NCI-H2171 (cell line): ENCODE data around the gene CNTNAP5.

Experiments
- DNase-seq: peaks from one replicate; lab custom pipeline; 2025; lab: John Stamatoyannopoulos, UW

The CNTNAP5 gene

DNA sequence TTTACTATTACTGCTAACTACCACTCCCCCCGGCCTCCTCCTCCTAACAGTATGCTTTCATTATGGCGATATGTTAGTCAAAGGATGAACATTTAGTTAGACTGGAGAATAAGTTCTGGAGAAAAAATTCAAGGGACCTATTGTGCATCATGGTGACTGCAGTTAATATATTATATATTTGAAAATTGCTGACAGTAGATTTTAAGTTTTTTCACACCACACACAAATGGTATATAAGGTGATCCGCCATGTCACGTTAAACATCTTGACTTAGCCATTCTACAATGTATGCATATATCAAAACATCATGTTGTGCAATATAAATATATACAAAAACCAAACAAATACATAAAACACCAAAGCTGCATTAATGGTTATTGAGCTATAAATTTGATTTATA lies 873.7 kb downstream of the CNTNAP5 start:
- no peak for DNase-seq

DNA sequence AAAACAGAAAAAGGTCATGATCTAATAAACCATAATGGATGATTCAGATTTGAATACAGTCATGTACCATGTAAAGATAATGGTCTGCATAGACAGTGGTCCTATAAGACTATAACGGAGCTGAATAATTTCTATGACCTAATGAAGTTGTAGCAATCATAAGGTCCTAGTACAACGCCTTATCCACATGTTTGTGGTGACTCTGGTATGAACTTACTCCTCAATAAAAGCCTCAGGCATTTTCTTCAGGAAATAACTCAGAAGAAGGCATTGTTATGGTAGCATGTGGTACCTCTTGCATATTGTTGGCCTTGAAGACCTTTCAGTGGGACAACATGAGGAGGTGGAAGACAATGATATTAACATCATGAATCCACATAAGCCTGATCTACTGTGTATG lies 883.3 kb downstream of the CNTNAP5 start:
- no peak for DNase-seq

DNA sequence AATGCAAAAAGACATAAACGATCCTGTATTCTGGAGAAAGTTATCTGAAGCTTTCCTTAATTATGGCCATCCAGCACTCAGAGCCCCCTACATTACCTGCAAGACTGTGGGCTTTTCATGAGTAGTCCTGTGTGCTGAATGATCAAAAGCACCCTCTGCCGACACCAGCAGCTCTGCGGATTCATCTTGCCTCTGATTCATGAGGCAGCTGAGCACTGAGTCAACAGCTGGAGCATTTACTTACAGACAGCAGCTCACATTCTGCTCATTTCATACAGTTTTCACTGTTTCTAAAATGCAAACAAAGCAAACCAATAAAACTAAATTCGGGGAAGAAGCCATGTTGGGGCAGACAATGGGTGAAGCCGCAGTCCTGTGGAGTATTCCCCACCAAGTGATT lies 886.5 kb downstream of the CNTNAP5 start:
- DNase-seq = peak; percentile 4

DNA sequence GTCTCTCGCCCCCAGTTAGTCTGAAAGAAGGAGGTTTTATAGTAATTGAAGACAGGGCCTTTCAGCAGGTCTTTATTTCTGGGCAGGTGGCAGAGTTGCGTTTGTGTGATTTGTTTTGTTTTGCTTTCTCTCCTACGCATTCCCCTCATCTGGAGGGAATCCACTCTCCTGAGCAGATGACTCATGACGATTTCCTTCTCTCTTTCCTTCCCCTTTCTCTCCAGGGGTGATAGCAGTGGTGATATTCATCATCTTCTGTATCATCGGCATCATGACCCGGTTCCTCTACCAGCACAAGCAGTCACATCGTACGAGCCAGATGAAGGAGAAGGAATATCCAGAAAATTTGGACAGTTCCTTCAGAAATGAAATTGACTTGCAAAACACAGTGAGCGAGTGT lies 888.8 kb downstream of the CNTNAP5 start:
- no peak for DNase-seq

DNA sequence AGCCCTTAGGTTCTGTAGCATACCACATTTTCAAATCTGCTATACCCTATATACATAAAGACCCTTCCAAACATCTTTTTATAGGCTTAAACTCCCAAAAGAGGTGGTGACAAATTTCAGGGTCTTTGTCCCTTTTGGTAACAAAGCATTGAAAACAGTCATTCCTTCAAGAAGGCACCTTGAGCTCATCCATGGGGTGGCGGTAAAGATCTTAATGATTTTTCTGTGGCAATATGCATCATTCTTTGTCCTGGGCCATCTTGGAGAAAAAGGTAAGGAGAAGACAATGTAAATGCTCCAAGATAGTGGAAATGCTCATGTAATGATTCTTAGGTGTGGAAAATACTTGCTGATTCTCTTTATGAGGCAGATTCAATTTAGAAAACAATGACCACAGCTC lies 890.5 kb downstream of the CNTNAP5 start:
- DNase-seq = no peak

DNA sequence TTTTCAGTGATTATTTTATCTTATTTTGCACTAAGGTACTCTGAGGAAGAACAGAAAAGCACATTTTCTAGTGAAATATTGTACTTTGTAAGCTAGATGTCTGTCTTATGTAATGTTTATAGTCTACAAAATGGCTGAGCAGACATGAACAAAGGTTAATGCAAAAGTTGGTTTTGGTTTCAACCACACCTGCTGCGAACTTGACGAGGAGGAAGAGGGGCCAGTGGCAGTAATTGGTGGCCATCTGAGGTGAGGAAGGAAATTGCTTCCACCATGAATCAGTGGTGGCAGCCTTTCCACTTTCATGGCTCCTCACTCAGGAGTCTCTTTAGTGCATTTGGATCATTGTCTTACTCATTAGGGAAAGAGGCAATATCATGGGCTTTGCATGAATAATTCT lies 894.2 kb downstream of the CNTNAP5 start:
- no peak for DNase-seq

DNA sequence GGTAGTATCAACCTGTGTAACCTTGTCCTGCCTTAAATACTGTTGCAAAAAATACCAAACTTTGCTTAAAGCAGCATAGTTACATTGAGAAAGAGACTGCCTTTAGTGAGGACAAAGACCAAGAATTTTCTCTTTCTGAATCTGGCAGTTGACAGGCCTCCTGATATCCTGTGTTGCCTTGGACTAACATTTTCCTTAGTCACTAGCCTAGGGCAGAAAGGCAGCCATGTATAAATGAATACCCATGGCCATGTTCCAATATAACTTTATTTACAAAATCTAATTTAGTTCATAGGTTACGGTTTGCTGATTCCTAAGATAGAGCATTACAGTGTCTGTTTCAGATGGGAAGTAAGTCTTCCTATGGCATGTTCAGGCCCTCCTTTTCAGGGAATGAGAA lies 895.4 kb downstream of the CNTNAP5 start:
- DNase-seq = no peak

DNA sequence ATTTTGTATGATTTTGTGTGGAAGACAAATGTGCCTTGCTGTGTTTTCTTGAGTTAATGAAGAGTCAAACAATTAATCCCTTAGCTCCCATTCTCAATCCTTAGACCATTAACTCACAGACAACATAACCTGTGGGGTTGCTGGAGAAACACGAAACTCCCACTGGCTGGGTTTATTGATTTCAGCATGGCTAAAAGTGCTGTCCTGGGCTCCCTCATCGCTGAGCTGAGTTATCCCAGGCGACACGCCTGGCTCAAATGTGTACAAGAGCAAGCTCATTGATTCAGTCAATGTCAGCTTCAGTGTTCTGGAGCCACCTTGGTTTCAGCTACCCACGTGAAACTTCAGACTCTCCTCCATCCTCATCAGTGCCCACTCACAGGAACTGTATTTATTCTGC lies 896.1 kb downstream of the CNTNAP5 start:
- DNase-seq = no peak

DNA sequence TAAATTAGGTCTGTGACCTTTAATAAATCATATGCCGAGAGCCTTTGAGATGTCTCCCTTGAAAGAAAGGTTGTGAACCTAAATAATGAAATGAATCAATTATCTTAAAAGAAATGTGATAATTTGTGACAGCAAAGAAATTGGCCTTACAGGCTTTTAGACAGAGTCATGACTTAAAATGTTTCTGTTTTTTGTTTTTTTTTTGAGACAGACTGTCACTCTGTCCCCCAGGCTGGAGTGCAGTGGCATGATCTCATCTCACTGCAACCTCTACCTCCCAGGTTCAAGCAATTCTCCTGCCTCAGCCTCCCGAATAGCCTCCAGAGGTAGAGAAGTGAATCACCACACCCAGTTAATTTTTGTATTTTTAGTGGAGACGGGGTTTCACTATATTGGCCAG lies 898.0 kb downstream of the CNTNAP5 start:
- DNase-seq = no peak

DNA sequence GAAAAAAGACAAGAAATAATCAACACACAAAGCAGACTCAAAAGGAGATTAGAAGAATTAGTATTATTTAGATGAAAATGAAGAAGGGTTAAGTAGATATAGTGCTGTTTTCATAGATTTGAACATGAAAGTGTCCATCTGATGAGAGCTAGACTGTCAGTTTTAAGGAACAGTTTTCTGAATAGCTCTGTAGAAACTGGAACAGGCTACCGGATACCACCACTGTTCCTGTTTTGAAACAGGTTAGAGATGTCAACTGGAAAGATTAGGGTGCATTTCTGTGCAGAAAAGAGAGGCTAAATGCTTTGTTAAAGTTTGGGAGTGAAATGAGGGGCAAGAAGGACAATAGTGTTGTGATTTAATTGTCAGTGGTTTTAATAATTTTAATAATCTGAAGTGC lies 908.8 kb downstream of the CNTNAP5 start:
- DNase-seq = no peak

DNA sequence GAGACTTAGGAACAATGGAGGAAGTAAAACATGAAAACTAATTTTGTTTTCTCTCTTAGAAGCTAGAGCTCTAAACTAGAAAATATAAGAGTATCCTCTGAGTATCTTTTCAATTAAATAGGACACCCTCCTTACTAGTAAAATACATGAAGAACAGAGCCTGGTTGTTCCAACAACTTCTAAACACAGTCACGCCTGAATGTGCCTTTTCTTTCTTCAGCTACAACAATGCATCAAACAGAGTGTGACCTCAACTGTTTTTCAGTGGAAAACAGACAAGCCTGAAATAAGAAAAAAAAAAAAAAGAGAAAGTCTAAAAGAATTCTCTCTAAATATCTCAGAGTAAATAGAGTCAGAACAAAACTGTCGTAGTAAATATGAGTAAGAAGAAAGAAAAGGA lies 928.8 kb downstream of the CNTNAP5 start:
- DNase-seq = no peak

DNA sequence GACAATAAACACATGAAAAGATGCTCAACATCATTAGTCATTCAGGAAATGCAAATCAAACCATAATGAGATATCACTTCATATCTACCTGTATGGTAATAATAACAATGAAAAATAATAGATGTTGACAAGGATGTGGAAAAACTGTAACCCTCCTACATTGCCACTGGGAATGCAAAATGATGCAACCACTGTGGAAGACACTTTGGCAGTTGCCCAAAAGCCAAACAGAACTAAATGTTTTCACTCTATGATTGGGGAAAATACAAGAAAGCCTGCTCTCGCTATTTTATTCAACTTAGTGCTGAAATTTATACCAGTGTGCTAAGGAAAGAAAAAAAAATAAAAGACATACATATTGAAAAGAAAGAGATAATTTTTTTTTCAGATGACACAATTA lies 934.5 kb downstream of the CNTNAP5 start:
- DNase-seq = no peak

DNA sequence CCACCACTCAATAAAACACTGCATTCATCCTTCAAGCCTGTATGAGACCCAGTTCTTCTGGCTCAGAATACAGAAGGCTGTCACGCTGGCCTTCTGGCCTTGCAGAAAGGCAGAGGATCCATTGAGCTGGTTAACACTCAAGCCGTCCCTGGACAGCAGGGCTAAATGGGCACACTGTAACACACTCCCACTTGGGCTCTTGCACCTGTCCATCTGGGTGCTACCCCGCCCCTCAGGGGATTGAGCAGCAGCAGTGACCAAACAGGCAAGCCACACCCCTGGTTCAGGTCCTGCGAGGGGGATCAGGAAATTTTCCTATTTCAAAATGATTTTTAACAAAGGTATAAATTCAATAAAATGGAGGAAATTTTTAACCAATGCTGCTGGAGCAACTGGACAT lies 936.0 kb downstream of the CNTNAP5 start:
- no peak for DNase-seq
